ENCODE results near the gene PRKCI.

PRKCI gene

DNA sequence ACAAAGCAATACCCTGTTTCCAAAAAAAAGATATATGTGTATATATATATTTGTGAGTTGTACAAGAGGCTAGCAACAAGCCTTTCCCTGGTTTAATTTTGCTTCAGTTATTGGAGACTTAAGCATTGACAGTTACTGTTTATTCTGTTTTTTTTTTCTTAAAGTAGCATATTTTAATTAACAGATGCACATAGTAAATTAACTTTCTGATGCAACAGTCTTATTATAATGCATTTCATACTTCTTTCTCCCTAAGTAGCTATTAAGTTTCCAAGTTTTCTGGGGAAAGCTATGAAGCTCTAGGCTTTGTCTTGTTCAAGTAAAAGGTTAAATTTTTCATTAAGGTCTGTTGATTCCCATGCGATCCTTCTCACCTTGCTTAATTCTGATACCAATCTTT, 17.9 kb downstream of the PRKCI start:
- DNase-seq (ENCODE audit: low read depth), result no peak
- peak overlapping the region; percentile 0; the same call in 1 of the 2 replicates for H3K4me3 ChIP-seq (ENCODE audit: low read depth, low read length)
- TF ChIP-seq, protein P1, sequence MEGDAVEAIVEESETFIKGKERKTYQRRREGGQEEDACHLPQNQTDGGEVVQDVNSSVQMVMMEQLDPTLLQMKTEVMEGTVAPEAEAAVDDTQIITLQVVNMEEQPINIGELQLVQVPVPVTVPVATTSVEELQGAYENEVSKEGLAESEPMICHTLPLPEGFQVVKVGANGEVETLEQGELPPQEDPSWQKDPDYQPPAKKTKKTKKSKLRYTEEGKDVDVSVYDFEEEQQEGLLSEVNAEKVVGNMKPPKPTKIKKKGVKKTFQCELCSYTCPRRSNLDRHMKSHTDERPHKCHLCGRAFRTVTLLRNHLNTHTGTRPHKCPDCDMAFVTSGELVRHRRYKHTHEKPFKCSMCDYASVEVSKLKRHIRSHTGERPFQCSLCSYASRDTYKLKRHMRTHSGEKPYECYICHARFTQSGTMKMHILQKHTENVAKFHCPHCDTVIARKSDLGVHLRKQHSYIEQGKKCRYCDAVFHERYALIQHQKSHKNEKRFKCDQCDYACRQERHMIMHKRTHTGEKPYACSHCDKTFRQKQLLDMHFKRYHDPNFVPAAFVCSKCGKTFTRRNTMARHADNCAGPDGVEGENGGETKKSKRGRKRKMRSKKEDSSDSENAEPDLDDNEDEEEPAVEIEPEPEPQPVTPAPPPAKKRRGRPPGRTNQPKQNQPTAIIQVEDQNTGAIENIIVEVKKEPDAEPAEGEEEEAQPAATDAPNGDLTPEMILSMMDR (IDR thresholded peaks at IDR 0.05; ENCODE audit: control insufficient read depth, extremely low read depth, insufficient read depth), result no peak

DNA sequence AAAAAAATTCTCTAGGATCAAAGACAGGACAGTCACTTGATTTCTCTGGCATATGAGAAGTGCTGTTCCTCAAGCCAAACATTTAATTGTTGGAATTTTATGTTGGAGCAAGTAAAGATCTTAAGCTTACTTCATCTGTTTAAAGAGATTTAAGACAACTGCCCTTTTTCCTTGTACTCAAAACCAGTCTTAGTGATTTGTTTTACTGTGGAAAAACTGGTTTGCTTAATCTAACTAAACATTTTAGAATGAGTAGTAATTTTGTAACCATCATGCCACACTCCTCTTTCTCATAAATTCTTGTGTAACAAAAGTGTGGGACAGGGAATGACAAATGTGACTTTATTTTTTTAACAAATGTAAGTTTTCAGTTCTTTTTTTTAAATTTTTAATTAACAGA, 18.4 kb downstream of the PRKCI start:
- peak; percentile 60 for DNase-seq (ENCODE audit: low read depth)
- peak overlapping the region; percentile 0; the same call in 1 of the 2 replicates for H3K4me3 ChIP-seq (ENCODE audit: low read depth, low read length)
- TF ChIP-seq, protein P1 (IDR thresholded peaks at IDR 0.05; ENCODE audit: control insufficient read depth, extremely low read depth, insufficient read depth), result no peak

DNA sequence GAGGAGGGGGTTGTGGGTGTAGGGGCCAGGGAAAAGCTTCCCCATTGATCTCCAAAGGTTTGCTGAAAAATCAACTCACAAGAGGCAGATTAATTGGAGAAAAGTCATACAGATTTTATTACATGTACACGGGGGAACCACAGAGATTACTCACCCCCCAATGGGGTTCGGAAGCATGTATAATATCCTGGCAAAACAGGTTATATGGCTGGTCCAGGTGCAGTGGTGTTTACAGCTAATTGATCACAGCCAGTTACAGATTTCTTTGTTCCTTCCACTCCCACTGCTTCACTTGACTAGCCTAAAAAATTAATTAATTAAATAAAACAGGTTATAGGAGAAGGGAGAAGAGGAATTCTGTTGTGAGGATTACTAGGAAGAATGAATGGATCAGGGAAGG, 22.4 kb downstream of the PRKCI start:
- DNase-seq (ENCODE audit: low read depth), result no peak
- TF ChIP-seq, protein P1 (IDR thresholded peaks at IDR 0.05; ENCODE audit: control insufficient read depth, extremely low read depth, insufficient read depth), result no peak
- no peak overlapping the region for H3K4me3 ChIP-seq (ENCODE audit: low read depth, low read length)

DNA sequence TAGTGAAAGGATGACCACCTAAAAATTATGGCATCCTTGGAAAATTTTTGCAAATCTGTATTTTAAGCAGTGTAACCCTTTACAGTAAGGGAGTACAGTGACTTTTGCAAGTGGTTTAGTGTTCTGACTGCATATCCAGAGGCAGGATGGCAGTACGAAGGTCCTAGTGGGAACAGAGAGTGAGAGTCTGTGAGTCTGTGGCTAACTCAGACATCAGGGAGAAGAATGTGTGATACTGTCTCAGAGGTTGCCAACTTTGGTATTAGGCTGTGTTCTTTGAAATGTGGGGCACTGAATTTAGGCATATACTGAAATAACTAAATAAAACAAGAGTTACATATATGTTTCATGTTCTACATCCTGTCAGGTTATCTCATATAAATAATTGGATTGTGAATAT, 25.7 kb downstream of the PRKCI start:
- no peak for DNase-seq (ENCODE audit: low read depth)
- TF ChIP-seq, protein P1 (IDR thresholded peaks at IDR 0.05; ENCODE audit: control insufficient read depth, extremely low read depth, insufficient read depth), result no peak
- no peak overlapping the region for H3K4me3 ChIP-seq (ENCODE audit: low read depth, low read length)

DNA sequence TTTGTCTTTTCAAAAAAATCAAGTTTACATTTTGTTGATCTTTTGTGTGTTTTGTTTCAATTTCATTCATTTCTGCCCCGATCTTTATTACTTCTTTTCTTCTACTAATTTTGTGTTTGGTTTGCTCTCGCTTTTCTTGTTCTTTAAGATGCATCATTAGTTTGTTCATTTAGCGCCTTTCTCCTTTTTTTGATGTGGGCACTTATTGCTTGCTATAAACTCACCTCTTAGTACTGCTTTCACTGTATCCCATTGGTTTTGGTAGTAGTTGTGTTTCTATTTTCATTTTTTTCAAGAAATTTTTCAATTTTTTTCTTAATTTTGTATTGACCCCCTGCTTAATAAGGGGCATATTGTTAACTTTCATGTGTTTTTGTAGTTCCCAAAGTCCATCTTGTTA, 34.4 kb downstream of the PRKCI start:
- DNase-seq (ENCODE audit: low read depth), result no peak
- no peak overlapping the region for H3K4me3 ChIP-seq (ENCODE audit: low read depth, low read length)
- TF ChIP-seq, protein P1 (IDR thresholded peaks at IDR 0.05; ENCODE audit: control insufficient read depth, extremely low read depth, insufficient read depth), result no peak

DNA sequence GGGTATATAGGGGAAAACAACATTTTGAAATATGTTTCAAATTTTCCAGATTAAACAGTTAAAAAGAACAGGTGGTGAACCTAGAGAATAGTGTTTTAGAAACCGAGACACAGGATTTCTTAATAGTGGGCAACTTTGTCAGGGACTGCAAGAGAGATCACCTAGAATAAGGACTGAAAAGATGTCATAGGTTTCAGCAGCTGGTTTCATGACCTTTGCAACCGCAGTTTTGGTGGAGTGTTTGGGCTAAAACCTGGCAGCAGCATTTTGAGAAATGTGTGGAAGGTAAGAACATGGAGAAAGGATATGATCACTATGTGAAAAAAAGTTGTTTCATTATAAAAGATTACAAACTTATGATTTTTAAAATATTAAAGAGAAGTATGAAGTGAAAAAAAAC, 34.9 kb downstream of the PRKCI start:
- DNase-seq (ENCODE audit: low read depth), result no peak
- TF ChIP-seq, protein P1 (IDR thresholded peaks at IDR 0.05; ENCODE audit: control insufficient read depth, extremely low read depth, insufficient read depth), result no peak
- no peak overlapping the region for H3K4me3 ChIP-seq (ENCODE audit: low read depth, low read length)

DNA sequence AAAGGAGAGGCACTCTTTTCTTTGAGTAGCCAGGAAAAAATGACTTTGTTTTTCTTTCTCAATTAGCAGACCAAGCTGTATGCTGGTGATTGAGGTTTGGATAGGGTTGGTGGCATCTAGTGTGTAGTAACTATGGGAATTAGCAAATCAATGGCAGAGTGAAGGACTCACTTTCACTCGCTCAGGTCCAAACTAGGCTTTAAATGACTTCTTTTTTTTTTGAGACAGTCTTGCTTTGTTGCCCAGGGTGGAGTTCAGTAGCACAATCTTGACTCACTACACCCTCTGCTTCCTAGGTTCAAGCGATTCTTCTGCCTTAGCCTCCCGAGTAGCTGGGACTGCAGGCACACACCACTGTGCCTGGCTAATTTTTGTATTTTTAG, 35.9 kb downstream of the PRKCI start:
- H3K4me3 ChIP-seq (ENCODE audit: low read depth, low read length), result no peak overlapping the region
- TF ChIP-seq, protein P1 (IDR thresholded peaks at IDR 0.05; ENCODE audit: control insufficient read depth, extremely low read depth, insufficient read depth), result no peak
- no peak for DNase-seq (ENCODE audit: low read depth)

Data from LNCaP clone FGC (cell line).